IMR-90 (cell line): Measurements from ENCODE around the gene INCENP. TPM values are rescaled to one million over a fixed set of nuclear protein-coding genes. Genes with fewer than 3 reads are reported as not detected.

ENCODE experiments used
- ATAC-seq: fragments of 200-7000 bp; cut with Tn5 transposase; 2 replicates; pipeline ENCODE4 v1.9.1; 2020; ENCODE audit warnings: low read depth, mild to moderate bottlenecking, moderate library complexity
- BruUV-seq: library from RNA; stranded (reverse); fragments of 400-500 nt; replicated peaks from 2 replicates; lab custom pipeline; 2021; lab: Mats Ljungman, UMichigan
- CTCF ChIA-PET: fragments of 300-600 bp; formaldehyde crosslinking; extraction: SDS; loops from one replicate; lab custom pipeline; 2021; ENCODE audit warnings: antibody characterized with exemption; lab: Yijun Ruan, JAX
- POLR2A ChIA-PET: fragments of 300-600 bp; sonication (Branson Sonifier 250); formaldehyde crosslinking; loops from one replicate; lab custom pipeline; 2022; ENCODE audit warnings: antibody characterized with exemption; ENCODE audit not compliant: unreplicated experiment; lab: Charles Lee
- DNase-seq: peaks from one replicate; pipeline ENCODE4 v3.0.0; 2013
- H2AFZ ChIP-seq: replicated peaks from 2 replicates; pipeline ENCODE3; 2013; ENCODE audit warnings: low read length, mild to moderate bottlenecking; ENCODE audit not compliant: poor library complexity
- H2AK5ac ChIP-seq: 2 replicates; pipeline ENCODE4 v1.6.1; 2013; ENCODE audit warnings: low read depth, low read length, inconsistent platforms
- H2AK9ac ChIP-seq: replicated peaks from 2 replicates; pipeline ENCODE3; 2013; ENCODE audit warnings: mild to moderate bottlenecking, low read depth, low read length, moderate library complexity; ENCODE audit not compliant: poor library complexity
- H2BK120ac ChIP-seq: 2 replicates; pipeline ENCODE4 v1.6.1; 2013; ENCODE audit warnings: low read depth, low read length, inconsistent platforms
- H2BK15ac ChIP-seq: 3 replicates; pipeline ENCODE4 v1.6.1; 2013; ENCODE audit warnings: low read depth, low read length, inconsistent platforms
- H2BK20ac ChIP-seq: 2 replicates; pipeline ENCODE4 v1.6.1; 2013; ENCODE audit warnings: low read depth, mild to moderate bottlenecking, inconsistent platforms, low read length, moderate library complexity
- H2BK5ac ChIP-seq: 2 replicates; pipeline ENCODE4 v1.6.1; 2013; ENCODE audit warnings: mild to moderate bottlenecking, low read depth, low read length, inconsistent platforms; ENCODE audit not compliant: poor library complexity, severe bottlenecking
- H3K14ac ChIP-seq: replicated peaks from 2 replicates; pipeline ENCODE4 v1.6.1; 2013; ENCODE audit warnings: low read depth, low read length, inconsistent platforms
- H3K18ac ChIP-seq: 2 replicates; pipeline ENCODE4 v1.6.1; 2013; ENCODE audit warnings: low read depth, low read length, control low read depth
- H3K23ac ChIP-seq: 2 replicates; pipeline ENCODE4 v1.6.1; 2013; ENCODE audit warnings: low read depth, low read length, inconsistent platforms
- H3K27ac ChIP-seq: 2 replicates; pipeline ENCODE4 v1.5.1; 2013; ENCODE audit warnings: mild to moderate bottlenecking, control low read depth, low read length; ENCODE audit not compliant: insufficient read depth
- H3K27me3 ChIP-seq: 2 replicates; pipeline ENCODE4 v1.6.1; 2013; ENCODE audit warnings: low read length; ENCODE audit not compliant: control insufficient read depth, insufficient read depth
- H3K36me3 ChIP-seq: 2 replicates; pipeline ENCODE4 v1.6.1; 2013; ENCODE audit warnings: low read length, mixed read lengths; ENCODE audit not compliant: control insufficient read depth, insufficient read depth
- H3K4ac ChIP-seq: 2 replicates; pipeline ENCODE4 v1.6.1; 2013; ENCODE audit warnings: low read depth, low read length, inconsistent platforms
- H3K4me1 ChIP-seq: 2 replicates; pipeline ENCODE4 v1.6.1; 2013; ENCODE audit warnings: low read length, mixed read lengths; ENCODE audit not compliant: control insufficient read depth, insufficient read depth
- H3K4me2 ChIP-seq: 2 replicates; pipeline ENCODE4 v1.6.1; 2013; ENCODE audit warnings: low read depth, mild to moderate bottlenecking, control low read depth, low read length, moderate library complexity
- H3K4me3 ChIP-seq: 2 replicates; pipeline ENCODE4 v1.5.1; 2013; ENCODE audit warnings: low read depth, mild to moderate bottlenecking, control low read depth, low read length, moderate library complexity; ENCODE audit not compliant: insufficient read depth
- H3K56ac ChIP-seq: 2 replicates; pipeline ENCODE4 v1.6.1; 2013; ENCODE audit warnings: low read length, inconsistent platforms; ENCODE audit not compliant: insufficient read depth; ENCODE audit errors: extremely low read depth
- H3K79me1 ChIP-seq, 2 experiments: 2 replicates each; pipeline ENCODE4 v1.6.1; 2013; ENCODE audit warnings: low read length in 2 of 2, inconsistent platforms in 1 of 2, low read depth in 1 of 2
- H3K9ac ChIP-seq: 2 replicates; pipeline ENCODE4 v1.6.1; 2013; ENCODE audit warnings: low read depth, low read length, control low read depth
- H3K9me1 ChIP-seq: 2 replicates; pipeline ENCODE4 v1.6.1; 2013; ENCODE audit warnings: low read length, inconsistent platforms; ENCODE audit not compliant: insufficient read depth
- H3K9me3 ChIP-seq: 2 replicates; pipeline ENCODE4 v1.6.1; 2013; ENCODE audit warnings: low read length; ENCODE audit not compliant: control insufficient read depth, insufficient read depth
- H4K20me1 ChIP-seq: 2 replicates; pipeline ENCODE4 v1.6.1; 2013; ENCODE audit warnings: low read length, inconsistent platforms; ENCODE audit not compliant: insufficient read depth
- H4K5ac ChIP-seq: 2 replicates; pipeline ENCODE4 v1.6.1; 2013; ENCODE audit warnings: mild to moderate bottlenecking, low read depth, low read length, control low read depth
- H4K8ac ChIP-seq, 2 experiments: 2 replicates each; pipeline ENCODE4 v1.6.1; 2013; ENCODE audit warnings: low read depth in 2 of 2, low read length in 2 of 2, control low read depth in 1 of 2, inconsistent platforms in 1 of 2
- H4K91ac ChIP-seq: 2 replicates; pipeline ENCODE4 v1.6.1; 2013; ENCODE audit warnings: low read depth, low read length, inconsistent platforms; ENCODE audit not compliant: insufficient read depth
- RAD21 ChIP-seq: IDR thresholded peaks from 2 replicates; pipeline ENCODE4 v1.6.1; 2012; ENCODE audit warnings: low read length, improper control_type of control experiment
- WGBS, 2 experiments: methylation state at CpG; one replicate each; pipeline versions ENCODE4 v1.1.5 to v1.1.7; 2013; ENCODE audit warnings: missing lambda C conversion rate in 2 of 2; ENCODE audit not compliant: insufficient read length in 1 of 2; ENCODE audit errors: extremely low coverage in 2 of 2; 5-methylcytosine and 5-hydroxymethylcytosine counted together
- dilution Hi-C: fragments of 300-500 bp; cut with HindIII; formaldehyde crosslinking; loops from one replicate; pipeline ENCODE4 v1.14.3; 2018; ENCODE audit warnings: low sequenced_read_pairs; ENCODE audit not compliant: unreplicated experiment
- in situ Hi-C: fragments of 300-500 bp; cut with MboI; formaldehyde crosslinking; loops from 3 replicates; pipeline ENCODE4 v1.14.3; 2019; ENCODE audit warnings: low sequenced_read_pairs, inconsistent platforms, mixed read lengths
- intact Hi-C: fragments of 100-400 bp; cut with micrococcal nuclease; formaldehyde crosslinking; loops from 2 replicates; pipeline ENCODE4 v1.10.0; 2022
- polyA plus RNA-seq, 3 experiments: library from polyadenylated mRNA; depleted of rRNA; stranded (reverse); fragments of >200 nt; gene quantifications; 2 replicates each; pipeline ENCODE4 v1.2.3, GENCODE V29; 2012; ENCODE audit warnings: low replicate concordance in 1 of 3
- total RNA-seq: library from RNA; depleted of rRNA; stranded (reverse); fragments of >200 nt; gene quantifications from 2 replicates; pipeline ENCODE4 v1.2.3, GENCODE V29; 2012

Gene INCENP
- total and polyA plus RNA-seq, 2 of the 4 experiments (the other 2 are of a cell fraction), result 18.6 to 23.8 TPM

DNA sequence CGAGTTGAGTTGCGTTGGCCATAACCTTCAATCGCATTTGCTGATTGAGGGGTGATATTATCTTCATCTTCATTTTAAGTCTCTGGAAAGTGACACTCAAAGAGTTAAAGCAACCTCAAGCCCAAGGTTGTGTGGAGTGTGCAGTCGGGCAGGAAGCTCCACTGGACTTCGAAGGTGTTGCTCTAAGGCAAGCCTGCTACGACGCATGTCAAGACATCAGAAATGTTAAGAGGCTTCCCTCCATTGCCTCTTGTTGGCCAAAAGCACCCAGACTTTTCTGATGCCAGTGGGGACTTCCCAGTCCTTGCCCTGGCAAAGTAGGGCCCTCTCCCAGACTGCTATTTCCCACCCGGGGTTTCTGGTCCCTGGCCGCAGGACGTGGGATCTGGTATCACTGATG is 42.6 kb downstream of the INCENP start:
- Histone ChIP-seq H3K27me3 (peaks cover 21% of the 10 kb centered on the region), H3K4ac (no peak overlapping the region), H2AK5ac (no peak overlapping the region), H2AFZ (no peak overlapping the region), H3K4me2 (no peak overlapping the region), H3K56ac (no peak overlapping the region), H3K18ac (no peak overlapping the region), H4K8ac (no peak overlapping the region), H3K4me1 (no peaks in the 10 kb centered on the region), H3K9ac (no peak overlapping the region), H3K36me3 (no peaks in the 10 kb centered on the region), H3K23ac (no peak overlapping the region), H3K79me1 (no peaks in the 10 kb centered on the region), H2BK20ac (no peak overlapping the region), H2BK120ac (no peak overlapping the region), H3K9me1 (no peaks in the 10 kb centered on the region; the same call in 1 of the 2 replicates), H3K9me3 (no peaks in the 10 kb centered on the region), H3K14ac (no peak overlapping the region), H2BK5ac (no peak overlapping the region), H2AK9ac (peak overlapping the region; percentile 26), H4K5ac (no peak overlapping the region), H3K4me3 (no peak overlapping the region), H2BK15ac (no peak overlapping the region), H3K27ac (no peak overlapping the region), H4K20me1 (no peaks in the 10 kb centered on the region), H4K91ac (no peak overlapping the region)
- no peak for TF ChIP-seq RAD21
- ATAC-seq (no peak), DNase-seq (no peak)
- POLR2A ChIA-PET, result no interaction called here
- CTCF ChIA-PET, result no interaction called here
- 92% methylated on average over 4 of the region's 10 CpGs; no CpG with 5 or more reads in 1 of the 2 experiments for WGBS, 2 experiments
- BruUV-seq, result no TSS peak
- in situ Hi-C loops (loop anchor here (10.0 kb wide), 1 partner anchor 58 kb away; no protein-coding TSS in a partner anchor), dilution Hi-C loops (no loop called here), intact Hi-C loops (no loop called here)
